HepG2 (cell line): ENCODE data around the gene ANKRD42. TPM values are rescaled to one million over a fixed set of nuclear protein-coding genes. Genes with fewer than 3 reads are reported as not detected.

Experiments used
- CEBPG ChIP-seq: IDR thresholded peaks from 2 replicates; pipeline ENCODE4 v1.6.1; 2016
- ELF3 ChIP-seq: IDR thresholded peaks from 2 replicates; pipeline ENCODE4 v1.6.1; 2016; ENCODE audit warnings: missing genetic modification reagents, missing compliant biosample characterization
- EP300 ChIP-seq, 3 experiments: sonication (generic) in 1 of 3; formaldehyde crosslinking in 1 of 3; IDR thresholded peaks; 2 replicates each; pipeline versions ENCODE4 v1.5.1 to v1.6.1; 2011 to 2020; ENCODE audit warnings: low read depth in 2 of 3, low read length in 2 of 3, borderline replicate concordance in 1 of 3, improper control_type of control experiment in 1 of 3, mild to moderate bottlenecking in 1 of 3, missing genetic modification reagents in 1 of 3, moderate library complexity in 1 of 3
- FOXK2 ChIP-seq: fragments of 450-650 bp; IDR thresholded peaks from 2 replicates; pipeline ENCODE4 v1.6.1; 2016
- IRF2 ChIP-seq: IDR thresholded peaks from 2 replicates; pipeline ENCODE4 v1.6.1; 2018; ENCODE audit warnings: missing genetic modification reagents, missing compliant biosample characterization
- JUN ChIP-seq: sonication (generic); formaldehyde crosslinking; IDR thresholded peaks from 2 replicates; pipeline ENCODE4 v1.4.0; 2020; ENCODE audit warnings: mild to moderate bottlenecking, missing genetic modification reagents
- LBX2 ChIP-seq: sonication (generic); formaldehyde crosslinking; IDR thresholded peaks from 2 replicates; pipeline ENCODE4 v1.5.0; 2020; ENCODE audit warnings: missing genetic modification reagents, mild to moderate bottlenecking, borderline replicate concordance
- MIER3 ChIP-seq: IDR thresholded peaks from 2 replicates; pipeline ENCODE4 v1.6.1; 2016; ENCODE audit warnings: missing compliant biosample characterization, borderline replicate concordance
- ONECUT2 ChIP-seq: sonication (generic); formaldehyde crosslinking; IDR thresholded peaks from 2 replicates; pipeline ENCODE4 v1.4.0; 2020; ENCODE audit warnings: missing genetic modification reagents
- SMAD1 ChIP-seq: sonication (generic); formaldehyde crosslinking; IDR thresholded peaks from 2 replicates; pipeline ENCODE4 v1.4.0; 2020; ENCODE audit warnings: missing genetic modification reagents, low read depth, mild to moderate bottlenecking, borderline replicate concordance
- SP1 ChIP-seq, 2 experiments: fragments of 450-650 bp in 1 of 2; sonication (generic) in 1 of 2; formaldehyde crosslinking in 1 of 2; IDR thresholded peaks; 2 replicates each; pipeline versions ENCODE4 v1.4.0 to v1.6.1; 2016 to 2020; ENCODE audit warnings: missing genetic modification reagents in 1 of 2
- TARDBP ChIP-seq: sonication (generic); formaldehyde crosslinking; IDR thresholded peaks from 2 replicates; pipeline ENCODE4 v1.8.0; 2022; ENCODE audit warnings: mild to moderate bottlenecking, missing genetic modification reagents
- TBX2 ChIP-seq: sonication (generic); formaldehyde crosslinking; IDR thresholded peaks from 2 replicates; pipeline ENCODE4 v1.5.0; 2020; ENCODE audit warnings: missing genetic modification reagents, mild to moderate bottlenecking, borderline replicate concordance
- ZBTB7A ChIP-seq: sonication (generic); formaldehyde crosslinking; IDR thresholded peaks from 2 replicates; pipeline ENCODE4 v1.8.0; 2022; ENCODE audit warnings: mild to moderate bottlenecking, missing genetic modification reagents
- ZFP41 ChIP-seq: sonication (generic); formaldehyde crosslinking; IDR thresholded peaks from 2 replicates; pipeline ENCODE4 v1.4.0; 2020; ENCODE audit warnings: mild to moderate bottlenecking, missing genetic modification reagents, borderline replicate concordance
- ZGPAT ChIP-seq: IDR thresholded peaks from 2 replicates; pipeline ENCODE4 v1.6.1; 2016; ENCODE audit warnings: mild to moderate bottlenecking
- ZNF614 ChIP-seq: IDR thresholded peaks from 2 replicates; pipeline ENCODE4 v1.6.1; 2018; ENCODE audit warnings: missing biosample characterization, missing genetic modification reagents, inconsistent platforms, borderline replicate concordance
- ZNF710 ChIP-seq: sonication (generic); formaldehyde crosslinking; IDR thresholded peaks from 2 replicates; pipeline ENCODE4 v1.5.0; 2020; ENCODE audit warnings: mild to moderate bottlenecking, missing genetic modification reagents, borderline replicate concordance
- ZNF788 ChIP-seq: sonication (generic); formaldehyde crosslinking; IDR thresholded peaks from 2 replicates; pipeline ENCODE4 v1.5.0; 2020; ENCODE audit warnings: mild to moderate bottlenecking, missing genetic modification reagents, borderline replicate concordance
- polyA plus RNA-seq, 8 experiments: library from polyadenylated mRNA; depleted of rRNA in 3 of 8; stranded (reverse) in 7 of 8; unstranded in 1 of 8; fragments of >200 nt; fragmentation: Illumina TruSeq in 4 of 8; extraction: Trizol in 4 of 8; gene quantifications; 2 replicates each; pipeline versions ENCODE4 v1.2.1 to v1.2.3, GENCODE V29; 2011 to 2016; ENCODE audit warnings: low read depth in 4 of 8, missing spikeins in 1 of 8, mixed read lengths in 1 of 8; ENCODE audit not compliant: insufficient read depth in 1 of 8
- total RNA-seq, 5 experiments: library from RNA; depleted of rRNA; stranded (reverse); fragments of >200 nt; fragmentation: Illumina TruSeq; extraction: Trizol; gene quantifications; 2 replicates each; pipeline ENCODE4 v1.2.3, GENCODE V29; 2016; ENCODE audit warnings: low read depth in 1 of 5
- TF ChIP-seq, protein P1 (sequence below): sonication (generic); formaldehyde crosslinking; IDR thresholded peaks from 2 replicates; pipeline ENCODE4 v1.5.1; 2020; ENCODE audit warnings: mild to moderate bottlenecking, missing genetic modification reagents, borderline replicate concordance

ANKRD42 gene
- total and polyA plus RNA-seq, 2 of the 13 experiments (the other 11 are each of a cell fraction or from before 2014, with no cell fraction given): 2.2 to 3.7 TPM

DNA sequence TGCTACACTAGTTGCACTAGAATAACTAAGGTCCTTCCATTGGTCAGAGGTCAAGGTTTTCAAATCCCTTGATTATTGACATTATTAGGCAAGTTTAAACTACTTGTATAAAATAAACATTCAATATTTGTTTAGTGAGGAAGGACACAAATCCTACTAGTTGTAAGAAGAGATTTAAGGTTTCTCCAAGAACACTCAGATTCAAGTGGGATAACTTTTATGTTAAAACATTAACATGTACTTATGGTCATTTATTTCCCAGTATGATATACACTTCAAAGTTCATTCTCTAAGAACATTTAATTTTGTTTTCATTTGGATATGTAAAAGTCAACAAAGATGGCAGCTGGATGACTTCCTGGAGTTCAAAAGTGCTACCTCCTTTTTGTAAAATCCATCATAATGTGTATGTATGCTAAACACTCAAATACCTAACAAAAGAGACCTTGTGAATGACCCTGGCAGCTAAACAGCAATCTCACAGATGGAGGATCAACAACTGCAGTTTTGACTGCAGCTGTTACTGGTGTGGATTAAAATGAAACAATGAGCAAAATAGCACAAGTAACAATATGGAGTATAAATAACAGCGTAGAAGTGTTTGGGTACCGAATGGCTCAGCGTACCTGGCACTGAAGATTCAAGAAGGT lies 91.1 kb downstream of the ANKRD42 start (continued):
- TF ChIP-seq ZNF710 (CRISPR knock-in tag): no peak
- 0 out of 2 replicates have a peak, but pooled peaks have one; percentile 31 for TF ChIP-seq ELF3 (CRISPR knock-in tag)
- TF ChIP-seq ZNF614 (CRISPR knock-in tag): peak; percentile 15; the same call in 1 of the 2 replicates
- TF ChIP-seq EP300 (IDR thresholded peaks at IDR 0.05; ENCODE audit: low read depth in 2 of 2, low read length in 2 of 2): peak in 1 of 2 experiments; percentile 64; a peak in 2 of 4 replicates
- no peak for TF ChIP-seq EP300 (CRISPR knock-in tag; IDR thresholded peaks at IDR 0.05; ENCODE audit: borderline replicate concordance)
- no peak for TF ChIP-seq ZBTB7A (CRISPR knock-in tag)
- no peak for TF ChIP-seq LBX2 (CRISPR knock-in tag)
- TF ChIP-seq SMAD1 (CRISPR knock-in tag): no peak
- TF ChIP-seq TARDBP (CRISPR knock-in tag): 0 out of 2 replicates have a peak, but pooled peaks have one; percentile 3
- no peak for TF ChIP-seq TBX2 (CRISPR knock-in tag)
- TF ChIP-seq ZFP41 (CRISPR knock-in tag): no peak
- peak; percentile 46; the same call in 1 of the 2 replicates for TF ChIP-seq CEBPG (CRISPR knock-in tag)
- TF ChIP-seq IRF2: no peak
- peak; percentile 52; the same call in 1 of the 2 replicates for TF ChIP-seq ZGPAT (CRISPR knock-in tag)
- no peak for TF ChIP-seq MIER3
- no peak for TF ChIP-seq ONECUT2
- no peak for TF ChIP-seq JUN (CRISPR knock-in tag)
- no peak for TF ChIP-seq SP1 (IDR thresholded peaks at IDR 0.05)
- TF ChIP-seq SP1 (CRISPR knock-in tag; IDR thresholded peaks at IDR 0.05): no peak
- TF ChIP-seq ZNF788 (CRISPR knock-in tag): no peak
- TF ChIP-seq, protein P1, sequence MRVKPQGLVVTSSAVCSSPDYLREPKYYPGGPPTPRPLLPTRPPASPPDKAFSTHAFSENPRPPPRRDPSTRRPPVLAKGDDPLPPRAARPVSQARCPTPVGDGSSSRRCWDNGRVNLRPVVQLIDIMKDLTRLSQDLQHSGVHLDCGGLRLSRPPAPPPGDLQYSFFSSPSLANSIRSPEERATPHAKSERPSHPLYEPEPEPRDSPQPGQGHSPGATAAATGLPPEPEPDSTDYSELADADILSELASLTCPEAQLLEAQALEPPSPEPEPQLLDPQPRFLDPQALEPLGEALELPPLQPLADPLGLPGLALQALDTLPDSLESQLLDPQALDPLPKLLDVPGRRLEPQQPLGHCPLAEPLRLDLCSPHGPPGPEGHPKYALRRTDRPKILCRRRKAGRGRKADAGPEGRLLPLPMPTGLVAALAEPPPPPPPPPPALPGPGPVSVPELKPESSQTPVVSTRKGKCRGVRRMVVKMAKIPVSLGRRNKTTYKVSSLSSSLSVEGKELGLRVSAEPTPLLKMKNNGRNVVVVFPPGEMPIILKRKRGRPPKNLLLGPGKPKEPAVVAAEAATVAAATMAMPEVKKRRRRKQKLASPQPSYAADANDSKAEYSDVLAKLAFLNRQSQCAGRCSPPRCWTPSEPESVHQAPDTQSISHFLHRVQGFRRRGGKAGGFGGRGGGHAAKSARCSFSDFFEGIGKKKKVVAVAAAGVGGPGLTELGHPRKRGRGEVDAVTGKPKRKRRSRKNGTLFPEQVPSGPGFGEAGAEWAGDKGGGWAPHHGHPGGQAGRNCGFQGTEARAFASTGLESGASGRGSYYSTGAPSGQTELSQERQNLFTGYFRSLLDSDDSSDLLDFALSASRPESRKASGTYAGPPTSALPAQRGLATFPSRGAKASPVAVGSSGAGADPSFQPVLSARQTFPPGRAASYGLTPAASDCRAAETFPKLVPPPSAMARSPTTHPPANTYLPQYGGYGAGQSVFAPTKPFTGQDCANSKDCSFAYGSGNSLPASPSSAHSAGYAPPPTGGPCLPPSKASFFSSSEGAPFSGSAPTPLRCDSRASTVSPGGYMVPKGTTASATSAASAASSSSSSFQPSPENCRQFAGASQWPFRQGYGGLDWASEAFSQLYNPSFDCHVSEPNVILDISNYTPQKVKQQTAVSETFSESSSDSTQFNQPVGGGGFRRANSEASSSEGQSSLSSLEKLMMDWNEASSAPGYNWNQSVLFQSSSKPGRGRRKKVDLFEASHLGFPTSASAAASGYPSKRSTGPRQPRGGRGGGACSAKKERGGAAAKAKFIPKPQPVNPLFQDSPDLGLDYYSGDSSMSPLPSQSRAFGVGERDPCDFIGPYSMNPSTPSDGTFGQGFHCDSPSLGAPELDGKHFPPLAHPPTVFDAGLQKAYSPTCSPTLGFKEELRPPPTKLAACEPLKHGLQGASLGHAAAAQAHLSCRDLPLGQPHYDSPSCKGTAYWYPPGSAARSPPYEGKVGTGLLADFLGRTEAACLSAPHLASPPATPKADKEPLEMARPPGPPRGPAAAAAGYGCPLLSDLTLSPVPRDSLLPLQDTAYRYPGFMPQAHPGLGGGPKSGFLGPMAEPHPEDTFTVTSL (CRISPR knock-in tag): peak; percentile 37; the same call in 1 of the 2 replicates
- 0 out of 2 replicates have a peak, but pooled peaks have one; percentile 9 for TF ChIP-seq FOXK2
